GM23248 (cell line): ENCODE results near the gene RET.

ENCODE experiments used
- EZH2 ChIP-seq: fragments of 200-600 bp; sonication (generic); IDR thresholded peaks from 2 replicates; pipeline ENCODE4 v1.6.1; 2018; ENCODE audit warnings: antibody characterized with exemption, mild to moderate bottlenecking; ENCODE audit not compliant: insufficient read depth, poor library complexity, severe bottlenecking
- EZH2phosphoT487 ChIP-seq: fragments of 200-600 bp; sonication (generic); IDR thresholded peaks from 2 replicates; pipeline ENCODE4 v1.6.1; 2018; ENCODE audit warnings: antibody characterized with exemption, moderate library complexity, mild to moderate bottlenecking, low read depth; ENCODE audit not compliant: insufficient read depth

GRCh38 chr10:43116596-43116995 is 39.7 kb downstream of the RET start:
- no peak for TF ChIP-seq EZH2
- no peak for TF ChIP-seq EZH2phosphoT487
